BLaER1 treated with 17β-estradiol and CSF1 and Interleukin-3, amounts not matched to agents 10 nM and 100 nM (cell line): ENCODE data around the gene CEP128.
A peak's percentile ranks its signal among the peaks of the same experiment; 100 is the strongest.

ENCODE experiments used
- H3K27ac ChIP-seq, 11 experiments: shearing (Covaris generic); formaldehyde crosslinking; 2 replicates each; pipeline ENCODE4 v1.8.1; 2022
- H3K27me3 ChIP-seq, 11 experiments: shearing (Covaris generic); formaldehyde crosslinking; 2 replicates each; pipeline ENCODE4 v1.8.1; 2022
- H3K36me3 ChIP-seq, 11 experiments: shearing (Covaris generic); formaldehyde crosslinking; 2 replicates each; pipeline ENCODE4 v1.8.1; 2022
- H3K4me1 ChIP-seq, 10 experiments: shearing (Covaris generic); formaldehyde crosslinking; 2 replicates each; pipeline ENCODE4 v1.8.1; 2022
- H3K4me2 ChIP-seq, 11 experiments: shearing (Covaris generic); formaldehyde crosslinking; 2 replicates each; pipeline ENCODE4 v1.8.1; 2022
- H3K4me3 ChIP-seq, 10 experiments: shearing (Covaris generic); formaldehyde crosslinking; 2 replicates each; pipeline ENCODE4 v1.8.1; 2022
- H3K9ac ChIP-seq, 11 experiments: shearing (Covaris generic); formaldehyde crosslinking; 2 replicates each; pipeline ENCODE4 v1.8.1; 2022
- H3K9me3 ChIP-seq, 11 experiments: shearing (Covaris generic); formaldehyde crosslinking; replicated peaks in 1 of 11; 2 replicates each; pipeline ENCODE4 v1.8.1; 2022
- H4K20me1 ChIP-seq, 11 experiments: shearing (Covaris generic); formaldehyde crosslinking; 2 replicates each; pipeline ENCODE4 v1.8.1; 2022
- Cebpa-rat ChIP-seq, 11 experiments: shearing (Covaris generic); IDR thresholded peaks; 2 replicates each; pipeline ENCODE4 v1.8.1; 2022

The CEP128 gene

GRCh38 chr14:80627745-80628144 is 313.8 kb downstream of the CEP128 start:
- TF ChIP-seq Cebpa-rat (IDR thresholded peaks at IDR 0.05): no peak
- Histone ChIP-seq H3K4me2 (peak overlapping the region in 4 of 11 experiments; percentile 6 to 28 (median 12); a peak in 5 of 22 replicates), H3K36me3 (peaks cover 0 to under 1% (median 0%) of the 10 kb centered on the region in 11 experiments; a peak in 2 of 22 replicates), H3K27me3 (no peaks in the 10 kb centered on the region), H3K4me3 (no peak overlapping the region), H3K4me1 (peaks cover 0 to 12% (median 0%) of the 10 kb centered on the region in 10 experiments; a peak in 6 of 20 replicates), H3K27ac (no peak overlapping the region), H4K20me1 (no peaks in the 10 kb centered on the region), H3K9me3 (peaks cover 7 to 12% (median 10%) of the 10 kb centered on the region in 11 experiments; a peak in 20 of 22 replicates), H3K9ac (no peak overlapping the region)

DNA sequence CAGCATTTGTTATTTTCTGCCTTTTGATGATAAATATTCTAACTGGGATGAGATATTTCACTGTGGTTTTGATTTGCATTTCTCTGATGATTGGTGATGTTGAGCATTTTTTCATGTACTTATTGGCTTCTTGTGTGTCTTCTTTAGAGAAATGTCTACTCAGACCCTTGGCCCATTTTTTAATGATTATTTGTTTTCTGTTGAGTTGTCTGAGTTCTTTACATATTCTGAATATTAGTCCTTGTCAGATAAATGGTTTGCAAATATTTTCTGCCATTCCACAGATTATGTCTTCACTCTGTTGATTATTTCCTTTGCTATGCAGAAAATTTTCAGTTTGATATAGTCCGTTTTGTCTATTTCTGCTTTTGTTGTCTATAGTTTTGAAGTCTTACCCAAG is 317.0 kb downstream of the CEP128 start:
- Histone ChIP-seq H3K4me1 (peaks cover 4 to 18% (median 7%) of the 10 kb centered on the region in 10 experiments; a peak in 13 of 20 replicates), H3K36me3 (no peaks in the 10 kb centered on the region; a peak in 2 of 22 replicates), H3K4me2 (no peak overlapping the region), H3K9ac (no peak overlapping the region), H3K27ac (no peak overlapping the region), H3K4me3 (no peak overlapping the region), H4K20me1 (no peaks in the 10 kb centered on the region), H3K27me3 (no peaks in the 10 kb centered on the region), H3K9me3 (peaks cover 7 to 20% (median 10%) of the 10 kb centered on the region in 11 experiments; a peak in 20 of 22 replicates)
- no peak for TF ChIP-seq Cebpa-rat (IDR thresholded peaks at IDR 0.05)

- Histone ChIP-seq H3K36me3 (peaks cover 0 to 4% (median 0%) of the 10 kb centered on the region in 11 experiments; a peak in 6 of 22 replicates), H3K4me2 (peak overlapping the region; percentile 19 to 63 (median 28); a peak in 15 of 22 replicates), H3K27ac (peak overlapping the region in 5 of 11 experiments; percentile 13 to 65 (median 27); a peak in 7 of 22 replicates), H3K4me3 (no peak overlapping the region), H3K9ac (no peak overlapping the region), H3K9me3 (peaks cover 3 to 23% (median 11%) of the 10 kb centered on the region in 11 experiments; a peak in 19 of 22 replicates), H3K4me1 (peaks cover 4 to 8% (median 6%) of the 10 kb centered on the region in 10 experiments; a peak in 12 of 20 replicates), H4K20me1 (no peaks in the 10 kb centered on the region), H3K27me3 (no peaks in the 10 kb centered on the region)
- TF ChIP-seq Cebpa-rat (IDR thresholded peaks at IDR 0.05): no peak
Observed at GRCh38 chr14:80621701-80622100, 319.8 kb downstream of the CEP128 start.

DNA sequence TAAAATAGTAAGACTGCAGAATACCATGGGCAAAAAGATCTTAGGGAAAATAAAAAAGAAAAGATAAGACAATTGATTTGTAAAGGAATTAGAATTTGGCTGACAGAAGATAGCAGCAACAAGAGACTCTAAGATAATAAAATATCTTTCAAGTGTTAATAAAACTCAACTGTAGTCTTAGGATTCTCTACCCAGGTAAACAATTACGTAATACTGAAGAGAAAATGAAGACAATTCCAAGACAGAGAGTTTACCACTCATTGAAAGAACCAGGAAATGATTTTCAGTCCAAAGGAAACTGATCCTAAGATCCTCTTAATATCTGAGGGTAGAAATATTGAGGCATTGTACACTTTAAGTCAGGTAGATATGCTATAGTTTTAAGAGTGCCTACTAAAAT is 321.1 kb downstream of the CEP128 start:
- Histone ChIP-seq H3K27me3 (no peaks in the 10 kb centered on the region), H3K4me2 (no peak overlapping the region), H3K4me1 (peaks cover 4 to 8% (median 6%) of the 10 kb centered on the region in 10 experiments; a peak in 12 of 20 replicates), H3K27ac (no peak overlapping the region; a peak in 2 of 22 replicates), H3K4me3 (no peak overlapping the region), H3K9me3 (peaks cover 0 to 17% (median 6%) of the 10 kb centered on the region in 11 experiments; a peak in 10 of 22 replicates), H3K36me3 (peaks cover 0 to 4% (median 0%) of the 10 kb centered on the region in 11 experiments; a peak in 5 of 22 replicates), H3K9ac (no peak overlapping the region), H4K20me1 (no peaks in the 10 kb centered on the region)
- no peak for TF ChIP-seq Cebpa-rat (IDR thresholded peaks at IDR 0.05)

GRCh38 chr14:80618751-80619329 is 322.7 kb downstream of the CEP128 start:
- Histone ChIP-seq H3K27me3 (no peaks in the 10 kb centered on the region), H3K9me3 (peaks cover 0 to 13% (median 6%) of the 10 kb centered on the region in 11 experiments; a peak in 10 of 22 replicates), H4K20me1 (no peaks in the 10 kb centered on the region), H3K4me3 (no peak overlapping the region), H3K4me1 (peaks cover 4 to 8% (median 6%) of the 10 kb centered on the region in 10 experiments; a peak in 12 of 20 replicates), H3K9ac (no peak overlapping the region), H3K4me2 (no peak overlapping the region), H3K36me3 (peaks cover 0 to 4% (median 0%) of the 10 kb centered on the region in 11 experiments; a peak in 4 of 22 replicates), H3K27ac (no peak overlapping the region)
- no peak for TF ChIP-seq Cebpa-rat (IDR thresholded peaks at IDR 0.05)

DNA sequence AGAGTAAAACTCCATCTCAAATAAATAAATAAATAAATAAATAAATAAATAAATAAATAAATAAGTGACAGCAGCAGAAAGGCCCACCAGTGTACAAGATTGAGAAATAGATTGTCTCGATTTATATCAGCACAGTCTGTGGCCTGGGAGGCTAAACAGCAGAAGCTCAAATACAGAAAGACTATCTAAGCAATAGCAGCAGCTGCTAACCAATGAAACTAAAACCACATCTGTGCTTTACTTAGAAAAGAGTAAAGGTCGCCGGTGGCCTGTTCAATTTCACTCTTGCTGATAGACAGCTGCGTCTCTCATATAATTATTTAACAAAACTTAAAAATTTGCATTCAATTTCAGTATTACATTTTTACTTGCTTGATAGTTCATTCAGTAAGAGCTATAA is 325.7 kb downstream of the CEP128 start:
- no peak overlapping the region for H3K27ac ChIP-seq

DNA sequence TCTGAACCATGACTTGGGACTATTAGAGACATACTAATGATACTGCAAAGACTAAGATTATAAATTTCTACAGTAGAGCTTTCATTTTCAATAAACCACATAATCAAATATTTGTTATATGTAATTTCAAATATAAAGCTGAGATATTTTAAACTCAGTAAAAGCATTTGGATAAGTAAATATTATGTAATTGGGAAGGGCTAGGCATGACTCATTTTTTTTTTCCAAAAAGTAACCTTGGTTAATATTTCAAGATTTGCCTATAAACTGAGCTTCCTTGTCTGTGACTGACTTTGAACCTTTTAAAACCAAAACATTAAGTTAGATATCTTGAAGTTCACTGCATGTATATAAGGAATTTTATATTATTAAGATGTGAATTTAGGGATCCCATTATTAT is 332.5 kb downstream of the CEP128 start:
- Histone ChIP-seq H4K20me1 (no peaks in the 10 kb centered on the region), H3K36me3 (no peaks in the 10 kb centered on the region), H3K27ac (no peak overlapping the region), H3K27me3 (no peaks in the 10 kb centered on the region), H3K4me2 (no peak overlapping the region), H3K4me1 (no peaks in the 10 kb centered on the region), H3K4me3 (no peak overlapping the region), H3K9ac (no peak overlapping the region), H3K9me3 (no peaks in the 10 kb centered on the region)
- no peak for TF ChIP-seq Cebpa-rat (IDR thresholded peaks at IDR 0.05)

More for the DNA sequence above, 325.7 kb downstream of the CEP128 start:
- Histone ChIP-seq H3K4me3 (no peak overlapping the region), H3K4me2 (no peak overlapping the region), H3K27me3 (no peaks in the 10 kb centered on the region), H3K9me3 (peaks cover 0 to 12% (median 6%) of the 10 kb centered on the region in 11 experiments; a peak in 10 of 22 replicates), H3K36me3 (peaks cover 0 to 4% (median 0%) of the 10 kb centered on the region in 11 experiments; a peak in 4 of 22 replicates), H3K9ac (no peak overlapping the region), H4K20me1 (no peaks in the 10 kb centered on the region), H3K4me1 (no peaks in the 10 kb centered on the region)
- no peak for TF ChIP-seq Cebpa-rat (IDR thresholded peaks at IDR 0.05)

- Histone ChIP-seq H3K4me3 (no peak overlapping the region), H3K9ac (no peak overlapping the region), H3K4me2 (no peak overlapping the region), H3K27ac (no peak overlapping the region), H3K36me3 (no peaks in the 10 kb centered on the region), H3K9me3 (no peaks in the 10 kb centered on the region), H3K4me1 (no peaks in the 10 kb centered on the region), H3K27me3 (no peaks in the 10 kb centered on the region), H4K20me1 (no peaks in the 10 kb centered on the region)
- no peak for TF ChIP-seq Cebpa-rat (IDR thresholded peaks at IDR 0.05)
Observed at GRCh38 chr14:80608563-80608962, 333.0 kb downstream of the CEP128 start.

GRCh38 chr14:80607430-80608190 is 333.9 kb downstream of the CEP128 start:
- no peak overlapping the region for H3K4me2 ChIP-seq
- H3K9ac ChIP-seq: no peak overlapping the region
- no peak overlapping the region for H3K27ac ChIP-seq
- no peaks in the 10 kb centered on the region for H3K4me1 ChIP-seq
- no peaks in the 10 kb centered on the region for H4K20me1 ChIP-seq
- H3K9me3 ChIP-seq: no peaks in the 10 kb centered on the region
- H3K27me3 ChIP-seq: no peaks in the 10 kb centered on the region
- no peak overlapping the region for H3K4me3 ChIP-seq
- no peaks in the 10 kb centered on the region for H3K36me3 ChIP-seq
- no peak for TF ChIP-seq Cebpa-rat (IDR thresholded peaks at IDR 0.05)
